GM12878 (cell line): ENCODE measurements around the gene KCNC1. TPM values are rescaled to one million over a fixed set of nuclear protein-coding genes. Genes with fewer than 3 reads are reported as not detected.

ENCODE experiments used
- ATAC-seq: fragments of 200-7000 bp; cut with Tn5 transposase; 3 replicates; pipeline ENCODE4 v1.9.1; 2020; ENCODE audit warnings: mild to moderate bottlenecking, moderate library complexity
- BruUV-seq: library from RNA; stranded (reverse); fragments of 400-500 nt; replicated peaks from 2 replicates; lab custom pipeline; 2021; lab: Mats Ljungman, UMichigan
- CTCF ChIA-PET: fragments of 300-600 bp; sonication (Branson Sonifier 250); formaldehyde crosslinking; extraction: SDS; loops from one replicate; lab custom pipeline; 2021; ENCODE audit warnings: inconsistent platforms; lab: Yijun Ruan, JAX
- POLR2A ChIA-PET: fragments of 350-600 bp; formaldehyde crosslinking; extraction: SDS; loops from one replicate; lab custom pipeline; 2021; ENCODE audit warnings: inconsistent platforms; lab: Charles Lee
- RAD21 ChIA-PET: fragments of 300-600 bp; sonication (Branson Sonifier 250); formaldehyde crosslinking; loops from one replicate; lab custom pipeline; 2023; ENCODE audit warnings: antibody characterized with exemption; ENCODE audit not compliant: unreplicated experiment; lab: Charles Lee
- SMC1A ChIA-PET: fragments of 300-600 bp; sonication (Branson Sonifier 250); formaldehyde crosslinking; loops from one replicate; lab custom pipeline; 2023; ENCODE audit not compliant: unreplicated experiment, uncharacterized antibody; lab: Charles Lee
- DNase-seq: peaks from one replicate; pipeline ENCODE4 v3.0.0-alpha.2; 2011; ENCODE audit warnings: low read depth, low spot score
- FAIRE-seq: peaks from 3 replicates; lab custom pipeline; 2011; peaks lifted over from hg19 to GRCh38; lab: Jason Lieb, UNC
- H2AFZ ChIP-seq: 2 replicates; pipeline ENCODE4 v1.6.0; 2011; ENCODE audit warnings: low read depth, low read length, control low read depth; ENCODE audit not compliant: control insufficient read depth
- H3K27ac ChIP-seq: 2 replicates; pipeline ENCODE4 v1.5.1; 2011; ENCODE audit warnings: control low read depth; ENCODE audit not compliant: control insufficient read depth, insufficient read depth
- H3K27me3 ChIP-seq, 2 experiments: replicated peaks in 1 of 2; 2 replicates each; pipeline versions ENCODE4 v1.6.0 to v1.6.1; 2011; ENCODE audit warnings: low read length in 1 of 2; ENCODE audit not compliant: control insufficient read depth in 2 of 2, insufficient read depth in 2 of 2
- H3K36me3 ChIP-seq, 2 experiments: 2 replicates each; pipeline ENCODE4 v1.5.1; 2011; ENCODE audit warnings: low read length in 1 of 2; ENCODE audit not compliant: control insufficient read depth in 2 of 2, insufficient read depth in 2 of 2
- H3K4me1 ChIP-seq: 2 replicates; pipeline ENCODE4 v1.6.1; 2011; ENCODE audit warnings: mild to moderate bottlenecking, low read length, moderate library complexity, mixed read lengths; ENCODE audit not compliant: control insufficient read depth, insufficient read depth
- H3K4me2 ChIP-seq: 2 replicates; pipeline ENCODE4 v1.6.0; 2011; ENCODE audit warnings: control low read depth; ENCODE audit not compliant: control insufficient read depth, insufficient read depth
- H3K4me3 ChIP-seq: fragments of 200-600 bp; sonication (generic); 2 replicates; pipeline ENCODE4 v1.5.1; 2016
- H3K79me2 ChIP-seq: 2 replicates; pipeline ENCODE4 v1.6.0; 2011; ENCODE audit warnings: low read length; ENCODE audit not compliant: control insufficient read depth, insufficient read depth
- H3K9ac ChIP-seq: 2 replicates; pipeline ENCODE4 v1.8.0; 2011; ENCODE audit warnings: low read length, control low read depth, mixed read lengths; ENCODE audit not compliant: control insufficient read depth, insufficient read depth
- H3K9me3 ChIP-seq: replicated peaks from 3 replicates; pipeline ENCODE4 v1.5.1; 2011; ENCODE audit warnings: mild to moderate bottlenecking, low read length; ENCODE audit not compliant: control insufficient read depth, insufficient read depth
- H4K20me1 ChIP-seq: 2 replicates; pipeline ENCODE4 v1.6.0; 2011; ENCODE audit not compliant: control insufficient read depth, insufficient read depth
- BMI1 ChIP-seq: fragments of 450-650 bp; IDR thresholded peaks from 2 replicates; pipeline ENCODE4 v1.6.1; 2016; ENCODE audit warnings: mild to moderate bottlenecking, moderate library complexity, borderline replicate concordance
- ELK1 ChIP-seq: IDR thresholded peaks from 2 replicates; pipeline ENCODE4 v1.6.1; 2012; ENCODE audit warnings: low read depth, low read length, improper control_type of control experiment
- EZH2 ChIP-seq: IDR thresholded peaks from 2 replicates; pipeline ENCODE4 v1.6.1; 2012; ENCODE audit warnings: low read depth, mild to moderate bottlenecking, control low read depth, inconsistent platforms, low read length, borderline replicate concordance; ENCODE audit not compliant: control insufficient read depth
- MEF2B ChIP-seq: fragments of 450-650 bp; IDR thresholded peaks from 2 replicates; pipeline ENCODE4 v1.6.1; 2018; ENCODE audit warnings: mild to moderate bottlenecking, moderate library complexity; ENCODE audit not compliant: partially characterized antibody, poor library complexity, severe bottlenecking
- NFYB ChIP-seq: IDR thresholded peaks from 2 replicates; pipeline ENCODE4 v1.6.1; 2011; ENCODE audit warnings: low read depth, mild to moderate bottlenecking, low read length, improper control_type of control experiment, moderate library complexity; ENCODE audit not compliant: insufficient read depth
- POLR2AphosphoS5 ChIP-seq: IDR thresholded peaks from 2 replicates; pipeline ENCODE4 v1.6.1; 2011; ENCODE audit warnings: mild to moderate bottlenecking, low read length, inconsistent platforms
- RAD51 ChIP-seq: fragments of 450-650 bp; IDR thresholded peaks from 2 replicates; pipeline ENCODE4 v1.6.1; 2016; ENCODE audit warnings: moderate library complexity, mild to moderate bottlenecking, inconsistent platforms
- SRF ChIP-seq, 2 experiments: IDR thresholded peaks; 2 replicates each; pipeline ENCODE4 v1.6.1; 2011; ENCODE audit warnings: low read depth in 2 of 2, low read length in 2 of 2, mild to moderate bottlenecking in 1 of 2, moderate library complexity in 1 of 2
- TCF12 ChIP-seq: IDR thresholded peaks from 2 replicates; pipeline ENCODE4 v1.6.1; 2011; ENCODE audit warnings: low read depth, mild to moderate bottlenecking, low read length
- ZBTB11 ChIP-seq: fragments of 450-650 bp; formaldehyde crosslinking; IDR thresholded peaks from 2 replicates; pipeline ENCODE4 v1.5.0; 2022; ENCODE audit warnings: mild to moderate bottlenecking, missing genetic modification characterization
- ZNF217 ChIP-seq: fragments of 450-650 bp; IDR thresholded peaks from 2 replicates; pipeline ENCODE4 v1.6.1; 2017; ENCODE audit warnings: antibody characterized with exemption, mild to moderate bottlenecking
- ZNF687 ChIP-seq: fragments of 450-650 bp; IDR thresholded peaks from 2 replicates; pipeline ENCODE4 v1.6.1; 2017; ENCODE audit warnings: mild to moderate bottlenecking, moderate library complexity
- WGBS: methylation state at CpG from one replicate; pipeline ENCODE4 v1.1.6; 2016; ENCODE audit warnings: low lambda C conversion rate; ENCODE audit not compliant: insufficient replicate concordance, insufficient coverage; ENCODE audit errors: missing lambda C conversion rate; 5-methylcytosine and 5-hydroxymethylcytosine counted together
- in situ Hi-C: fragments of 300-500 bp; cut with MboI; formaldehyde crosslinking; loops from 9 replicates; pipeline ENCODE4 v1.14.3; 2018; ENCODE audit warnings: mixed read lengths
- intact Hi-C: fragments of 100-400 bp; cut with micrococcal nuclease; formaldehyde crosslinking; loops from one replicate; pipeline ENCODE4 v1.14.2; 2022; ENCODE audit not compliant: unreplicated experiment
- polyA plus RNA-seq, 11 experiments: library from polyadenylated mRNA; depleted of rRNA in 4 of 11; unstranded in 6 of 11; stranded (reverse) in 5 of 11; fragments of >200 nt; fragmentation: Nextera tagmentation in 4 of 11; fragmentation: Illumina TruSeq in 1 of 11; extraction: Ambion mirVana in 4 of 11; extraction: Trizol in 1 of 11; gene quantifications; 1 replicate in 1 of 11; 2 replicates in 10 of 11; pipeline versions ENCODE4 v1.2.1 to v1.2.3, GENCODE V29; 2011 to 2016; ENCODE audit warnings: inconsistent platforms in 2 of 11, missing spikeins in 2 of 11, low read depth in 1 of 11
- total RNA-seq, 4 experiments: library from RNA; depleted of rRNA in 3 of 4; stranded (reverse); fragments of >200 nt in 3 of 4; fragmentation: Illumina TruSeq in 1 of 4; extraction: Trizol in 1 of 4; gene quantifications; 2 replicates each; pipeline versions ENCODE4 v1.2.1 to v1.2.3, GENCODE V29; 2013 to 2021

KCNC1 gene
- total and polyA plus RNA-seq, 10 of the 15 experiments (the other 5 are each of a cell fraction or from before 2014, with no cell fraction given) = 0.27 to 0.34 TPM; not detected in 8

GRCh38 chr11:17748761-17749721 is 14.5 kb downstream of the KCNC1 start:
- no peaks in the 10 kb centered on the region for H3K9me3 ChIP-seq
- no TSS peak for BruUV-seq
- TF ChIP-seq ZBTB11 (CRISPR knock-in tag) (no peak), MEF2B (no peak), NFYB (no peak), ELK1 (no peak), ZNF217 (no peak), POLR2AphosphoS5 (no peak), EZH2 (no peak), ZNF687 (no peak), RAD51 (no peak), BMI1 (no peak), SRF (IDR thresholded peaks at IDR 0.05; ENCODE audit: low read depth in 2 of 2, low read length in 2 of 2) (no peak), TCF12 (no peak)
- RAD21 ChIA-PET = no interaction called here
- no peak overlapping the region for H3K27ac ChIP-seq
- DNase-seq (no peak), FAIRE-seq (no peak), ATAC-seq (no peak; the same call in 2 of the 3 replicates)
- H2AFZ ChIP-seq = no peak overlapping the region
- POLR2A ChIA-PET = no interaction called here
- intact Hi-C loops (no loop called here), in situ Hi-C loops (no loop called here)
- SMC1A ChIA-PET = no interaction called here
- no peaks in the 10 kb centered on the region for H3K79me2 ChIP-seq
- H4K20me1 ChIP-seq = no peaks in the 10 kb centered on the region
- no peaks in the 10 kb centered on the region for H3K4me1 ChIP-seq
- 15% methylated on average over 19 of the region's 19 CpGs for WGBS
- CTCF ChIA-PET = interaction anchor here (0.9 to 1.4 kb wide), 2 partner anchors 9 to 18 kb away, joined by 4 to 6 read pairs; no protein-coding TSS in a partner anchor
- H3K9ac ChIP-seq = no peak overlapping the region
- H3K36me3 ChIP-seq = no peaks in the 10 kb centered on the region
- H3K27me3 ChIP-seq = peaks cover 0 to 1% of the 10 kb centered on the region in 2 experiments; a peak in 2 of 4 replicates
- H3K4me3 ChIP-seq = no peak overlapping the region
- H3K4me2 ChIP-seq = no peak overlapping the region
